ENCODE measurements around the gene ZBTB24.

ZBTB24 gene

DNA sequence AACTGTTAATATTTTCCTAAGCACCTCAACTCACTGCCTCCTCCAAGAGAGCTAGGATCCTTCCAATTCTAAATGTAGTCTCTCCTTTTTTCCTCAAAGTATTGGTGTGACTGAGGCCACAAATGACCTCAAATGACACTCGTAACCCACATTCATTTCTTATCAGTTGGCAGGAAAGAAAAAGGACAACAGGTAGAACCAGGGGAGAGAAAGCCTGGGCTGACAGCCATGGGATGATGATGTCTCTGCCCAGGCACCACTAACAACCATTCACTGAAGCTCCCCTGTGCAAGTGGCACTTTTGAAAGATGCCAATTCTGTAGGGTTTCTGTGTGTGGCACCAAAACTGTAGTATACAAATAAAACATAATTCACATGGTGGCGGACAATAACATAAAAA, 7.4 kb downstream of the ZBTB24 start:
- Histone ChIP-seq H3K27ac (no peak overlapping the region), H3K4me1 (ENCODE audit: control insufficient read depth in 1 of 2, insufficient read depth in 1 of 2, low read depth in 1 of 2, low read length in 1 of 2) (peaks cover 14 to 24% of the 10 kb centered on the region in 2 experiments), H3K36me3 (peaks cover 43% of the 10 kb centered on the region), H3K27me3 (no peaks in the 10 kb centered on the region), H3K4me3 (ENCODE audit: low read depth in 1 of 2, low read length in 1 of 2) (no peak overlapping the region), H3K9me3 (no peaks in the 10 kb centered on the region)
- TF ChIP-seq, protein P1, sequence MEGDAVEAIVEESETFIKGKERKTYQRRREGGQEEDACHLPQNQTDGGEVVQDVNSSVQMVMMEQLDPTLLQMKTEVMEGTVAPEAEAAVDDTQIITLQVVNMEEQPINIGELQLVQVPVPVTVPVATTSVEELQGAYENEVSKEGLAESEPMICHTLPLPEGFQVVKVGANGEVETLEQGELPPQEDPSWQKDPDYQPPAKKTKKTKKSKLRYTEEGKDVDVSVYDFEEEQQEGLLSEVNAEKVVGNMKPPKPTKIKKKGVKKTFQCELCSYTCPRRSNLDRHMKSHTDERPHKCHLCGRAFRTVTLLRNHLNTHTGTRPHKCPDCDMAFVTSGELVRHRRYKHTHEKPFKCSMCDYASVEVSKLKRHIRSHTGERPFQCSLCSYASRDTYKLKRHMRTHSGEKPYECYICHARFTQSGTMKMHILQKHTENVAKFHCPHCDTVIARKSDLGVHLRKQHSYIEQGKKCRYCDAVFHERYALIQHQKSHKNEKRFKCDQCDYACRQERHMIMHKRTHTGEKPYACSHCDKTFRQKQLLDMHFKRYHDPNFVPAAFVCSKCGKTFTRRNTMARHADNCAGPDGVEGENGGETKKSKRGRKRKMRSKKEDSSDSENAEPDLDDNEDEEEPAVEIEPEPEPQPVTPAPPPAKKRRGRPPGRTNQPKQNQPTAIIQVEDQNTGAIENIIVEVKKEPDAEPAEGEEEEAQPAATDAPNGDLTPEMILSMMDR (IDR thresholded peaks at IDR 0.05) = no peak

DNA sequence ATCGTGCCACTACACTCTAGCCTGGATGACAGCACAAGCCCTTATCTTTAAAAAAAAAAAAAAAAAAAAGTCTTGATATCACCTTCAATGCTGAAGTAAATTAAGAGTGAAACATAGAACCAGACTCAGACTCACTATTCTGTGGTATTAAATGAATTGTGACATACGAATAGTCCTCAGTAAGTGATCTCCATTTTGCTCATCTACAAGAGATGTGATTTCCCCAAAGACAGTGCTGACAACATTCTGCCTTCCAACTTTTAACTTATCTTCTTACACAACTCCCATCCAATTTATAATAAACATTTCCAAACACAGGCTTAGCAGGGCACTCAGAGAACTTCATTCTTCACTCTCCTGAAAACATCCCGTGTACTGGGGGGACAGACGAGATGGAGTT, 8.0 kb downstream of the ZBTB24 start:
- no peak overlapping the region for H3K4me3 ChIP-seq (ENCODE audit: low read depth in 1 of 2, low read length in 1 of 2)

DNA sequence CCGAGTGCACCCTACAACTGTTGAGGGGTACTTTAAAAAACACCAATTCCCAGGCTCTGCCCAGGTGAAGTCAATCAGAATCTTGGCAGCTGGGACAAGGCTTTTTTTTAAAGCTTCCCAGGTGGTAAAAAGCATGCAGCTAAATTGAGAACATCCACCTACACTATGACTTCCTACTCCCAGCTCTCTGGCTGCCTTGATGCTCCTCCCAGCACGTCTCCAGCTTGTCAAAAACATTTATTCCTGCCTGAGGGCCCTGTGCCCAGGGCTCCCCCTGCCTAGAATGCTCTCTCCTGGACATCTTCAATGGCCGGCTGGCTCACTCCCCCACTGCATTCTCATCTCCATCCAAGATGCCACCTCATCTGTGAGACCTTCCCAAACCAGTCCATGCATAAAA, 9.9 kb downstream of the ZBTB24 start:
- Histone ChIP-seq H3K36me3 (peaks cover 43% of the 10 kb centered on the region), H3K9me3 (no peaks in the 10 kb centered on the region), H3K4me1 (ENCODE audit: control insufficient read depth in 1 of 2, insufficient read depth in 1 of 2, low read depth in 1 of 2, low read length in 1 of 2) (peaks cover 33% of the 10 kb centered on the region in 2 experiments), H3K4me3 (ENCODE audit: low read depth in 1 of 2, low read length in 1 of 2) (no peak overlapping the region), H3K27ac (no peak overlapping the region), H3K27me3 (no peaks in the 10 kb centered on the region)
- TF ChIP-seq, protein P1 (IDR thresholded peaks at IDR 0.05) = no peak

More for the DNA sequence above, 8.0 kb downstream of the ZBTB24 start:
- H3K27ac ChIP-seq = no peak overlapping the region
- TF ChIP-seq, protein P1 (IDR thresholded peaks at IDR 0.05) = no peak
- no peaks in the 10 kb centered on the region for H3K9me3 ChIP-seq
- no peaks in the 10 kb centered on the region for H3K27me3 ChIP-seq
- H3K4me1 ChIP-seq (ENCODE audit: control insufficient read depth in 1 of 2, insufficient read depth in 1 of 2, low read depth in 1 of 2, low read length in 1 of 2) = peaks cover 18 to 24% of the 10 kb centered on the region in 2 experiments
- H3K36me3 ChIP-seq = peaks cover 43% of the 10 kb centered on the region

DNA sequence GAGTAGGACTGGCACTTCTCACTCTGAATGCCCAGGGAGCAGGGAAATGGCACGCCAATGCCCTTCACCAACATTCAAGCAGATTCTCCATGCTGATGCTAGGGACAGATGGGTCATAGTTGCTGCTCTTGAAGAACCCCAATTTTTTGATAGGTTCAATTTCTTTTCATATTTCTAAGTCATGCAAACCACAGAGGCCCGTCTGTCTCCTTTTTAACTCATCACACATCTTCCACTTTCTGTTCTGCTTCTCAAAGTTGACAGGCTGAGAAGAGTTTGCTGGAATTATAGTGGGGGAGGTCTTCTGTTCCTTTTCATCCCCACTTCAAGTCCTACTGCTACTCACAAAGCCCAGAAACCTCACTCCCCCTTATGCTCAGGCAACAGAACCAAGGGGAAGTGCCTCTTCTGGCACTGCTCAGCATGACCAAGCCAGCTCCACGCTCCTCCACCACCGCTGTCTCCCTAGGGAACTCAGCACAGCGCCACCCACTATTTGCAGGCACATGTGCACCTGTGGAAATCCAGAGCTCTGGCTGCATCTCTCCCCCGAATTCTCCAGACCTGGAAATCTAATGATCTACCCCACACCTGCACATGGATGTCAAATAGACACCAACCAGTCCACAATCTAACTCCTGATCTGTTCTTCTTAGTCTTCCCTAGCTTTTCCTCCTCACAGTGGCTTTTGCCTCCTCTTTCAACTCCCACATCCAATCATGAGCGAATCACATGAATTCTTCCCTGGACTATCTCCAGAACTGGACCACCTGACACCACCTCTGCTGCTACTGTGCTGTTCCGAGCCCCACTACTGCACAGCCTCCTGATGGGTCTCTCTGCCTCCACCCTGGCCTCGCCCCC, 10.7 kb downstream of the ZBTB24 start:
- peaks cover 40% of the 10 kb centered on the region for H3K36me3 ChIP-seq
- no peaks in the 10 kb centered on the region for H3K9me3 ChIP-seq
- H3K4me1 ChIP-seq (ENCODE audit: control insufficient read depth in 1 of 2, insufficient read depth in 1 of 2, low read depth in 1 of 2, low read length in 1 of 2) = peaks cover 33% of the 10 kb centered on the region in 2 experiments
- H3K27me3 ChIP-seq = no peaks in the 10 kb centered on the region
- peak overlapping the region; percentile 82 for H3K27ac ChIP-seq
- TF ChIP-seq, protein P1 (IDR thresholded peaks at IDR 0.05) = no peak
- no peak overlapping the region for H3K4me3 ChIP-seq (ENCODE audit: low read depth in 1 of 2, low read length in 1 of 2)

DNA sequence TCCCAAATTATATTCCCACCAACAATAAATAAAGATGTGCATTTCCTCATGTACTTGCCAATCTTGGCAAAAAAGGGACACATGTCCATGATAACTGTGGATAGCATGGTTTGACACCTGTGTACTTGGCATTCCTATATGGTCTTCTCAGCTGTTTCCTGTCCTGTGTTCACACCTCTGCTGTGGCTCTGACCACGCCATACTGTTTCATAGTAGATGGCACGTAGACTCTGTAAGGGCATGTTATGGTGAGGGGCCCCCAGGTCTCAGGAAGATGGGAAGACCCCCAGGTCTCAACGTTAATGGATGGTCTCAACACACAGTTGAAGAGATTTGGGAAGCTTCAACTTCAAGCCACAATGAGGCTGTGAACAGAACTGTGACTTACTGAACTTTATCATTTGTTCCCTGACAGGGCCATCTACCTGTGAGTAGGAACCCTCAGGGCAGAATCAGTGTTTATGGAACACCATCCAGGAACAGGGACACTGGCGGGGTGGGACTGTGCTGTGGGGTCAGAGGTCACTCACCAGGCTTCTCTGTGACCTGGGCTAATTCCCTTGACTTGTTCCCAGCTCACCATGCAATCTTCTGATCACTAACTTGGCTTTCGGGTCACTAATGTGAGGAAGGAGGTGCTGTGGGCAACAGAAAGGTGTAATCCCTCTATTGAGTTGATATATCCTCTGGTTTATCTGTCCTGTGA, 11.8 kb downstream of the ZBTB24 start:
- TF ChIP-seq, protein P1 (IDR thresholded peaks at IDR 0.05) = no peak
- Histone ChIP-seq H3K4me1 (ENCODE audit: control insufficient read depth in 1 of 2, insufficient read depth in 1 of 2, low read depth in 1 of 2, low read length in 1 of 2) (peaks cover 33% of the 10 kb centered on the region in 2 experiments), H3K27me3 (no peaks in the 10 kb centered on the region), H3K9me3 (no peaks in the 10 kb centered on the region), H3K27ac (peak overlapping the region; percentile 82), H3K36me3 (peaks cover 37% of the 10 kb centered on the region), H3K4me3 (ENCODE audit: low read depth in 1 of 2, low read length in 1 of 2) (no peak overlapping the region)
